Neural cell (in vitro differentiated cells): ENCODE results near the gene TEX22. TPM values are rescaled to one million over a fixed set of nuclear protein-coding genes. Genes with fewer than 3 reads are reported as not detected.

Experiments
- H2AFZ ChIP-seq: fragments of 200-600, 300-800 bp; sonication (generic), shearing (Covaris generic); 2 replicates; pipeline ENCODE4 v1.6.0; 2014; ENCODE audit warnings: low read depth, mild to moderate bottlenecking, antibody characterized with exemption, low read length, moderate library complexity
- H3F3A ChIP-seq: fragments of 200-600 bp; shearing (Covaris generic); 2 replicates; pipeline ENCODE4 v1.6.1; 2016; ENCODE audit warnings: mild to moderate bottlenecking, moderate library complexity, mixed read lengths, antibody characterized with exemption, low read length; ENCODE audit not compliant: insufficient read depth, poor library complexity, severe bottlenecking
- H3K27ac ChIP-seq: fragments of 200-600, 300-800 bp; sonication (generic), shearing (Covaris generic); 2 replicates; pipeline ENCODE4 v1.5.1; 2014; ENCODE audit warnings: mild to moderate bottlenecking, low read length, moderate library complexity
- H3K27me3 ChIP-seq: fragments of 300-800, 200-600 bp; sonication (generic), shearing (Covaris generic); 2 replicates; pipeline ENCODE4 v1.6.0; 2014; ENCODE audit warnings: mild to moderate bottlenecking, low read depth, low read length, moderate library complexity; ENCODE audit not compliant: insufficient read depth
- H3K36me3 ChIP-seq: fragments of 300-800, 200-600 bp; sonication (generic), shearing (Covaris generic); 2 replicates; pipeline ENCODE4 v1.5.1; 2014; ENCODE audit warnings: mild to moderate bottlenecking, antibody characterized with exemption, low read length, moderate library complexity; ENCODE audit not compliant: insufficient read depth
- H3K4me2 ChIP-seq: fragments of 300-800, 200-600 bp; sonication (generic), shearing (Covaris generic); 2 replicates; pipeline ENCODE4 v1.6.0; 2014; ENCODE audit warnings: mild to moderate bottlenecking, low read length
- H3K4me3 ChIP-seq: fragments of 300-800, 200-600 bp; sonication (generic), shearing (Covaris generic); 2 replicates; pipeline ENCODE4 v1.5.1; 2014; ENCODE audit warnings: mild to moderate bottlenecking, low read length, moderate library complexity
- H3K79me2 ChIP-seq: fragments of 200-600 bp; shearing (Covaris generic); replicated peaks from 2 replicates; pipeline ENCODE4 v1.6.0; 2014; ENCODE audit warnings: mild to moderate bottlenecking, low read length, moderate library complexity; ENCODE audit not compliant: insufficient read depth
- H3K9ac ChIP-seq: fragments of 300-800, 200-600 bp; sonication (generic), shearing (Covaris generic); 2 replicates; pipeline ENCODE4 v1.6.1; 2016; ENCODE audit warnings: mild to moderate bottlenecking, low read length, mixed read lengths
- H3K9me2 ChIP-seq: fragments of 200-600 bp; shearing (Covaris generic); 2 replicates; pipeline ENCODE4 v1.6.1; 2016; ENCODE audit warnings: mild to moderate bottlenecking, low read length, mixed read lengths; ENCODE audit not compliant: insufficient read depth
- H3K9me3 ChIP-seq: fragments of 200-600, 300-800 bp; sonication (generic), shearing (Covaris generic); 2 replicates; pipeline ENCODE4 v1.6.1; 2016; ENCODE audit warnings: mild to moderate bottlenecking, mixed run types, low read length, moderate library complexity, mixed read lengths
- H4K20me1 ChIP-seq: fragments of 200-600 bp; shearing (Covaris generic); 2 replicates; pipeline ENCODE4 v1.6.1; 2016; ENCODE audit warnings: mild to moderate bottlenecking, mixed run types; ENCODE audit not compliant: insufficient read depth
- EP300 ChIP-seq: fragments of 450-650 bp; conservative IDR thresholded peaks from 2 replicates; pipeline ENCODE4 v1.6.1; 2014; ENCODE audit warnings: antibody characterized with exemption, mild to moderate bottlenecking, moderate library complexity; ENCODE audit not compliant: poor library complexity, severe bottlenecking
- EZH2 ChIP-seq: fragments of 200-600, 300-800 bp; shearing (Covaris generic), sonication (generic); IDR thresholded peaks from 2 replicates; pipeline ENCODE4 v1.6.1; 2014; ENCODE audit warnings: antibody characterized with exemption, low read length, borderline replicate concordance, mild to moderate bottlenecking; ENCODE audit not compliant: insufficient read depth, poor library complexity, severe bottlenecking
- MXI1 ChIP-seq: fragments of 450-650 bp; conservative IDR thresholded peaks from 2 replicates; pipeline ENCODE4 v1.6.1; 2014; ENCODE audit warnings: antibody characterized with exemption, mild to moderate bottlenecking; ENCODE audit not compliant: poor library complexity, severe bottlenecking
- POLR2AphosphoS5 ChIP-seq: IDR thresholded peaks from 2 replicates; pipeline ENCODE4 v1.6.1; 2012
- RAD21 ChIP-seq: fragments of 450-650 bp; conservative IDR thresholded peaks from 2 replicates; pipeline ENCODE4 v1.6.1; 2014; ENCODE audit warnings: antibody characterized with exemption, mild to moderate bottlenecking, moderate library complexity
- SMC3 ChIP-seq: fragments of 450-650 bp; conservative IDR thresholded peaks from 2 replicates; pipeline ENCODE4 v1.6.1; 2014; ENCODE audit warnings: antibody characterized with exemption, mild to moderate bottlenecking, moderate library complexity; ENCODE audit not compliant: poor library complexity
- TAF1 ChIP-seq: IDR thresholded peaks from 2 replicates; pipeline ENCODE4 v1.6.1; 2012; ENCODE audit warnings: low read depth
- polyA plus RNA-seq: library from polyadenylated mRNA; depleted of rRNA; stranded (reverse); fragments of >200 nt; gene quantifications from 2 replicates; pipeline ENCODE4 v1.2.3, GENCODE V29; 2014
- TF ChIP-seq, protein P1 (sequence below): IDR thresholded peaks from 2 replicates; pipeline ENCODE4 v1.6.1; 2012; ENCODE audit warnings: borderline replicate concordance
- TF ChIP-seq, protein P2 (sequence below): fragments of 450-650 bp; IDR thresholded peaks from 2 replicates; pipeline ENCODE4 v1.5.1; 2014; ENCODE audit warnings: antibody characterized with exemption, mild to moderate bottlenecking, moderate library complexity; ENCODE audit not compliant: poor library complexity, severe bottlenecking

Gene TEX22
- polyA plus RNA-seq, 1 donor from 2014 or later = 0.22 TPM

DNA sequence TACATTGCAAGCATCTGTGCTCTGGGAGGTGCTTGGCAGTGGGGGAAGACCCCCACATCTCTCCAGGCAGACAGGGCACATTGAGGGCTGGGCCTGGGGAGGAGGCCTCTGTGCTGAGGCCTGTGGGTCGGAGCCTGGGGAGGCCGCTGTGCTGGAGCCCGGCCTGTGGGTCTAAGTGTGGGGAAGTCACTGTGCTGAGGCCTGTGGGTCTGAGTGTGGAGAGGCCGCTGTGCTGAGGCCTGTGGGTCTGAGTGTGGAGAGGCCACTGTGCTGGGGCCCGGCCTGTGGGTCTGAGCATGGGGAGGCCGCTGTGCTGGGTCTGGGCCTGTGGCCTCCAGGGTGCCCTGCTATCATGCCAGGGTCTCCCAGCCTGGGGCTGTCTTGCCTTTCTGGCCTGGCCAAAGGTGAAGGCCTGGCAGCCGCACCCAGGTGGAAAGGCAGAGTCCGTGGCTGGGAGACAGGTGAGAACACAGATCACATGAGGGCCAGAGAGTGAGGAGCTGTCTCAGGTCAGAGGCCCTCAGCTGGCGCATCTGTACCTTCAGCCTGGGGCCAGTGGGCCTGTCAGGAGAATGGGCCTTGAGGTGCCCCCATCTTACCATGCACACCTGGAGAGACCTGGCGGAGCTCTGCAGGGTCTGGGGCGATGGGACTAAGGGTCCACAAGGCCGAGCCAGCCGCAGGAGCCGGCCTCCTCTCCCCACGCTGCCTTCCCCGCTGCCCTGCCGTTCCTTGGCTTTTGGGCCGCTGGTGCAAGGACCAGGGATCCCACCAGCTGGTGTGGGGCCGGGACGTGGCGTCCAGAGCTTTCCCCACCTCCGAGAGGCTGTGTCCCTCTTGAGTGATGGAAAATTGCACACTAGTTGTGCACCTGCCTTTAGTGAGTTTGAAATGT, 57.7 kb downstream of the TEX22 start:
- Histone ChIP-seq H3K36me3 (no peaks in the 10 kb centered on the region), H3K9me2 (no peaks in the 10 kb centered on the region), H3K4me2 (no peak overlapping the region), H3K4me3 (no peak overlapping the region), H3F3A (no peaks in the 10 kb centered on the region), H3K27ac (no peak overlapping the region), H3K79me2 (no peaks in the 10 kb centered on the region), H3K9me3 (no peaks in the 10 kb centered on the region), H4K20me1 (no peaks in the 10 kb centered on the region), H2AFZ (no peak overlapping the region), H3K27me3 (no peaks in the 10 kb centered on the region), H3K9ac (no peak overlapping the region)
- TF ChIP-seq, protein P1, sequence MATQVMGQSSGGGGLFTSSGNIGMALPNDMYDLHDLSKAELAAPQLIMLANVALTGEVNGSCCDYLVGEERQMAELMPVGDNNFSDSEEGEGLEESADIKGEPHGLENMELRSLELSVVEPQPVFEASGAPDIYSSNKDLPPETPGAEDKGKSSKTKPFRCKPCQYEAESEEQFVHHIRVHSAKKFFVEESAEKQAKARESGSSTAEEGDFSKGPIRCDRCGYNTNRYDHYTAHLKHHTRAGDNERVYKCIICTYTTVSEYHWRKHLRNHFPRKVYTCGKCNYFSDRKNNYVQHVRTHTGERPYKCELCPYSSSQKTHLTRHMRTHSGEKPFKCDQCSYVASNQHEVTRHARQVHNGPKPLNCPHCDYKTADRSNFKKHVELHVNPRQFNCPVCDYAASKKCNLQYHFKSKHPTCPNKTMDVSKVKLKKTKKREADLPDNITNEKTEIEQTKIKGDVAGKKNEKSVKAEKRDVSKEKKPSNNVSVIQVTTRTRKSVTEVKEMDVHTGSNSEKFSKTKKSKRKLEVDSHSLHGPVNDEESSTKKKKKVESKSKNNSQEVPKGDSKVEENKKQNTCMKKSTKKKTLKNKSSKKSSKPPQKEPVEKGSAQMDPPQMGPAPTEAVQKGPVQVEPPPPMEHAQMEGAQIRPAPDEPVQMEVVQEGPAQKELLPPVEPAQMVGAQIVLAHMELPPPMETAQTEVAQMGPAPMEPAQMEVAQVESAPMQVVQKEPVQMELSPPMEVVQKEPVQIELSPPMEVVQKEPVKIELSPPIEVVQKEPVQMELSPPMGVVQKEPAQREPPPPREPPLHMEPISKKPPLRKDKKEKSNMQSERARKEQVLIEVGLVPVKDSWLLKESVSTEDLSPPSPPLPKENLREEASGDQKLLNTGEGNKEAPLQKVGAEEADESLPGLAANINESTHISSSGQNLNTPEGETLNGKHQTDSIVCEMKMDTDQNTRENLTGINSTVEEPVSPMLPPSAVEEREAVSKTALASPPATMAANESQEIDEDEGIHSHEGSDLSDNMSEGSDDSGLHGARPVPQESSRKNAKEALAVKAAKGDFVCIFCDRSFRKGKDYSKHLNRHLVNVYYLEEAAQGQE = no peak
- TF ChIP-seq POLR2AphosphoS5 = no peak
- no peak for TF ChIP-seq MXI1
- TF ChIP-seq EP300 = no peak
- TF ChIP-seq SMC3 = no peak
- TF ChIP-seq, protein P2, sequence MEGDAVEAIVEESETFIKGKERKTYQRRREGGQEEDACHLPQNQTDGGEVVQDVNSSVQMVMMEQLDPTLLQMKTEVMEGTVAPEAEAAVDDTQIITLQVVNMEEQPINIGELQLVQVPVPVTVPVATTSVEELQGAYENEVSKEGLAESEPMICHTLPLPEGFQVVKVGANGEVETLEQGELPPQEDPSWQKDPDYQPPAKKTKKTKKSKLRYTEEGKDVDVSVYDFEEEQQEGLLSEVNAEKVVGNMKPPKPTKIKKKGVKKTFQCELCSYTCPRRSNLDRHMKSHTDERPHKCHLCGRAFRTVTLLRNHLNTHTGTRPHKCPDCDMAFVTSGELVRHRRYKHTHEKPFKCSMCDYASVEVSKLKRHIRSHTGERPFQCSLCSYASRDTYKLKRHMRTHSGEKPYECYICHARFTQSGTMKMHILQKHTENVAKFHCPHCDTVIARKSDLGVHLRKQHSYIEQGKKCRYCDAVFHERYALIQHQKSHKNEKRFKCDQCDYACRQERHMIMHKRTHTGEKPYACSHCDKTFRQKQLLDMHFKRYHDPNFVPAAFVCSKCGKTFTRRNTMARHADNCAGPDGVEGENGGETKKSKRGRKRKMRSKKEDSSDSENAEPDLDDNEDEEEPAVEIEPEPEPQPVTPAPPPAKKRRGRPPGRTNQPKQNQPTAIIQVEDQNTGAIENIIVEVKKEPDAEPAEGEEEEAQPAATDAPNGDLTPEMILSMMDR = no peak
- no peak for TF ChIP-seq RAD21
- TF ChIP-seq EZH2 = no peak
- TF ChIP-seq TAF1 = no peak

DNA sequence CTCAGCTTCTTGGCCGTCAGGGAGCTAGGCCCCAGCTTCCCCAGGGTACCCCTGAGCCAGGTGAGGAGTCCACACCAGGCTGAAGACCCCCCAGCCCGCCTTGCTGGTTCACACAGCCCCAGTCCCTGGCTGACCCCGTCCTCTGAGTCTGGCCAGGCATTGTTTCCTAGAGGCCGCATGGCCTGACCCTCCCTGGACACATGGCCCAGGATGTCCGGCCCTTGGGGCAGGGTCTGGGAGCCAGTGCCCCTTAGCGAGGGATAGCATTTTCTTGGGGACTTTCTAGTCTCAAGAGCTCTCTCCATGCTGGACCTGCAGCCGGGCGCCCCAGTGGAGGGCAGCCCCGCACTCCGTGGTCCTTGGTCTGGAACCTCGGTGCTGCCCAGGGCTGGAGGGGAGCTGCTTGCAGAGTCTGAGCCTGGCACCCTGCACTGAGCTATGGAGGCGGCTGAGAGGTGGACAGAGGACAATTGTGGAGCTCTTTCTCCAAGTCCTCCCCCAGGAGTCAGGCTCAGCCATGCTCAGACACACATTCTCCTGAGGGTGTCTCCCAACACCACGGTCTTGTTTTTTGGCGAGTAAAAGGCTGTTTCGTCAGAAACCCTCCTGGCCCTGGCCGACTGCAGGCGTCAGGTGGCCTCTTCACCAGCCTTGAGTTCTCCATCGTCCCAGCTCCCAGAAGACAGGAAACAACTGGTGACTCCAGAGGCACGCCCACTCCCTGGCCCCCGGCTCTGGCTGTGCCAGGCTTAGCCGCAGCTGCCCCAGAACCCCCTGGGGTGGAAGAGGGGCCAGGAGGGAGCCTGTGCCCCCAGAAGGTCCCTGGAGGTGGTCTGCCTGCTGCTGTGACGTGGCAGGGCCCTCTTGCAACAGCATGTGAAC, 58.6 kb downstream of the TEX22 start:
- H3K4me2 ChIP-seq = no peak overlapping the region
- no peak overlapping the region for H2AFZ ChIP-seq
- no peaks in the 10 kb centered on the region for H3K36me3 ChIP-seq
- no peaks in the 10 kb centered on the region for H4K20me1 ChIP-seq
- H3K9me3 ChIP-seq = no peaks in the 10 kb centered on the region
- no peaks in the 10 kb centered on the region for H3K27me3 ChIP-seq
- H3K79me2 ChIP-seq = no peaks in the 10 kb centered on the region
- no peak overlapping the region for H3K27ac ChIP-seq
- H3K4me3 ChIP-seq = no peak overlapping the region
- no peak overlapping the region for H3K9ac ChIP-seq
- H3F3A ChIP-seq = no peaks in the 10 kb centered on the region
- no peaks in the 10 kb centered on the region for H3K9me2 ChIP-seq
- TF ChIP-seq TAF1 = no peak
- no peak for TF ChIP-seq RAD21
- TF ChIP-seq MXI1 = no peak
